ENCODE results near the gene BNC2. TPM values are rescaled to one million over a fixed set of nuclear protein-coding genes. Genes with fewer than 3 reads are reported as not detected.

Gene BNC2
- total RNA-seq, 2 experiments from 2014 or later = not detected

GRCh38 chr9:16716601-16717000 is 153.9 kb downstream of the BNC2 start:
- POLR2A ChIA-PET = no interaction called here
- no peak for ATAC-seq
- DNase-seq = no peak
- no peak overlapping the region for H3K27ac Mint-ChIP-seq
- no peaks in the 10 kb centered on the region for H3K36me3 Mint-ChIP-seq (ENCODE audit: low read depth)
- H3K9me3 Mint-ChIP-seq (ENCODE audit: insufficient read depth) = no peaks in the 10 kb centered on the region
- no peaks in the 10 kb centered on the region for H3K4me1 Mint-ChIP-seq (ENCODE audit: low read depth)
- CTCF ChIA-PET = no interaction called here
- H3K4me3 Mint-ChIP-seq = no peak overlapping the region
- no peaks in the 10 kb centered on the region for H3K27me3 Mint-ChIP-seq (ENCODE audit: low read depth)

GRCh38 chr9:16715404-16715803 is 155.1 kb downstream of the BNC2 start:
- no peak for ATAC-seq
- no peaks in the 10 kb centered on the region for H3K4me1 Mint-ChIP-seq (ENCODE audit: low read depth)

DNA sequence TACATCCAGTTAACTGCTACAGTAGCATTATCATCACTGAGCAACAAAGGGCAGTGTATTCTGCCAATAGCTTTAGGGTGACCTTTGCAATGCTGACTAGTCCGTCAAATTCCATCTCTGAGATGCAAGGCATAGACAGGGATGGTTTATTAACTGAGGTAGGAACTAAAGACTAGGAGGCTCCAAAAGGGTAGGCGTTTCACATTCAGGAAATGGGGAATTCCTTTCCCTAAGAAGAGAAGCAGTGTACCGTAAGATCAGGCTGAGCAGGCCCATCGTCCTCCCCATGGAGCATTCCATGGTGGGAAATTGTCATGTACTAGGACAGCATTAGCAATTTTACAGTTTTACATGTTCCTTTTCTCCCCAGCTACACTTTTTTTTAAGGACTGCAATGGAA is 157.7 kb downstream of the BNC2 start:
- Mint-ChIP-seq H3K4me3 (no peak overlapping the region), H3K4me1 (ENCODE audit: low read depth) (no peaks in the 10 kb centered on the region), H3K27ac (no peak overlapping the region), H3K27me3 (ENCODE audit: low read depth) (no peaks in the 10 kb centered on the region), H3K36me3 (ENCODE audit: low read depth) (no peaks in the 10 kb centered on the region), H3K9me3 (ENCODE audit: insufficient read depth) (no peaks in the 10 kb centered on the region)
- ATAC-seq (no peak), DNase-seq (no peak)
- ChIA-PET CTCF (no interaction called here), POLR2A (no interaction called here)

More at GRCh38 chr9:16715404-16715803, 155.1 kb downstream of the BNC2 start:
- H3K4me3 Mint-ChIP-seq = no peak overlapping the region
- DNase-seq = no peak
- no peaks in the 10 kb centered on the region for H3K9me3 Mint-ChIP-seq (ENCODE audit: insufficient read depth)
- H3K27me3 Mint-ChIP-seq (ENCODE audit: low read depth) = no peaks in the 10 kb centered on the region
- ChIA-PET POLR2A (no interaction called here), CTCF (no interaction called here)
- no peak overlapping the region for H3K27ac Mint-ChIP-seq
- no peaks in the 10 kb centered on the region for H3K36me3 Mint-ChIP-seq (ENCODE audit: low read depth)

DNA sequence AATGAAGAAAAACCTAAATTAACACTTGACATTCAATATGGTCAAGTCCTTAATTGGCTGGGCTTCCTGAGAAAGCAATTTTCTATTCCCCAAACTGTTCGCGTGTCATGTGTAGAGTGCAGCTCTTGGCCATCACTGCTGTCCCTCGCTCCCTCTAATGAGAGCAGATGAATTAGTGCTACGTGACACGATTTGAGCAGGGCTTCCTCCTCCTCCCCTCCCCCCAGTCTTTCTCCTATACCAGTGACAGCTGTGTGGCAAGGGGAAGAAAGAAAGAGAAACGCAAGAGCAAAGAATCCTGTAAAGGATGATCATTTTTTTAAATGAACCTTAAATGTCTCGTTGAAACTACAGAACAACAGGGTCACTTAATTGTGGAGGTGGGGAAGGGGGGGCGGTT is 159.6 kb downstream of the BNC2 start:
- no peak overlapping the region for H3K4me3 Mint-ChIP-seq
- H3K9me3 Mint-ChIP-seq (ENCODE audit: insufficient read depth) = no peaks in the 10 kb centered on the region
- DNase-seq = no peak
- no peak overlapping the region for H3K27ac Mint-ChIP-seq
- H3K36me3 Mint-ChIP-seq (ENCODE audit: low read depth) = no peaks in the 10 kb centered on the region
- H3K4me1 Mint-ChIP-seq (ENCODE audit: low read depth) = no peaks in the 10 kb centered on the region
- no peak for ATAC-seq
- H3K27me3 Mint-ChIP-seq (ENCODE audit: low read depth) = no peaks in the 10 kb centered on the region
- POLR2A ChIA-PET = no interaction called here
- CTCF ChIA-PET = no interaction called here

- ATAC-seq = no peak
- CTCF ChIA-PET = no interaction called here
- Mint-ChIP-seq H3K4me3 (no peak overlapping the region), H3K27ac (no peak overlapping the region), H3K9me3 (ENCODE audit: insufficient read depth) (no peaks in the 10 kb centered on the region), H3K27me3 (ENCODE audit: low read depth) (no peaks in the 10 kb centered on the region), H3K4me1 (ENCODE audit: low read depth) (no peaks in the 10 kb centered on the region), H3K36me3 (ENCODE audit: low read depth) (no peaks in the 10 kb centered on the region)
- DNase-seq = no peak
- POLR2A ChIA-PET = no interaction called here
Observed at GRCh38 chr9:16709924-16710323, 160.5 kb downstream of the BNC2 start.

- no peak overlapping the region for H3K27ac Mint-ChIP-seq
- POLR2A ChIA-PET = no interaction called here
Observed at GRCh38 chr9:16708656-16709435, 161.6 kb downstream of the BNC2 start.

DNA sequence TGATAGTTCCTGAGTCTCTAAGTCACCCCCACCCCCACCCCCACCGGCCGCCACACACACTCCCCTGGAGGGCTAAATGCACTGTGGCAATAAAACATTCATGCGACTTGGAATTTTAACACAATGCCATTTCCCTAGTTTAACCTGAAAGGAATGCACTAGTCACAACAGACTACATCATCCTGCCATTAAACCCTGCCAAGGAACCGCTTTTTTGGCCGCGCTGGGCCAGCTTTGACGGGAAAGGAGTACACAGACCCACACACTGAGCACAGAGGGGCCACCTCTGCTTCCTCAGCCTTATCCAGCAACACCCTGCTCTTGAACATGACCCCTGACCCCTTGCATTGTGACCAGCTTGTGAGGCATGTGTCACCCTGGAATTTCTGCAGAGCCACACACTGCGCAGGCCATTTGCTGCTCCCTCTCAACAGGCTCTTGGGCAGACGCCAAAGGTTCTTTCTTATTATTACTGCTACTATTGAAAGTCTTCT is 165.3 kb downstream of the BNC2 start:
- CTCF ChIA-PET = no interaction called here
- H3K4me3 Mint-ChIP-seq = no peak overlapping the region
- no peaks in the 10 kb centered on the region for H3K9me3 Mint-ChIP-seq (ENCODE audit: insufficient read depth)
- no peak for DNase-seq
- ATAC-seq = no peak
- H3K36me3 Mint-ChIP-seq (ENCODE audit: low read depth) = no peaks in the 10 kb centered on the region
- H3K27ac Mint-ChIP-seq = no peak overlapping the region
- POLR2A ChIA-PET = no interaction called here
- H3K27me3 Mint-ChIP-seq (ENCODE audit: low read depth) = no peaks in the 10 kb centered on the region
- no peaks in the 10 kb centered on the region for H3K4me1 Mint-ChIP-seq (ENCODE audit: low read depth)

More at GRCh38 chr9:16708656-16709435, 161.6 kb downstream of the BNC2 start:
- no peaks in the 10 kb centered on the region for H3K4me1 Mint-ChIP-seq (ENCODE audit: low read depth)
- H3K36me3 Mint-ChIP-seq (ENCODE audit: low read depth) = no peaks in the 10 kb centered on the region
- H3K27me3 Mint-ChIP-seq (ENCODE audit: low read depth) = no peaks in the 10 kb centered on the region
- no peak for ATAC-seq
- CTCF ChIA-PET = no interaction called here
- no peak for DNase-seq
- no peak overlapping the region for H3K4me3 Mint-ChIP-seq
- H3K9me3 Mint-ChIP-seq (ENCODE audit: insufficient read depth) = no peaks in the 10 kb centered on the region

- Mint-ChIP-seq H3K4me1 (ENCODE audit: low read depth) (no peaks in the 10 kb centered on the region), H3K36me3 (ENCODE audit: low read depth) (no peaks in the 10 kb centered on the region), H3K4me3 (no peak overlapping the region), H3K27ac (no peak overlapping the region), H3K27me3 (ENCODE audit: low read depth) (no peaks in the 10 kb centered on the region), H3K9me3 (ENCODE audit: insufficient read depth) (no peaks in the 10 kb centered on the region)
- POLR2A ChIA-PET = no interaction called here
- CTCF ChIA-PET = no interaction called here
- ATAC-seq (no peak), DNase-seq (no peak)
Observed at GRCh38 chr9:16704116-16705110, 166.1 kb downstream of the BNC2 start.

DNA sequence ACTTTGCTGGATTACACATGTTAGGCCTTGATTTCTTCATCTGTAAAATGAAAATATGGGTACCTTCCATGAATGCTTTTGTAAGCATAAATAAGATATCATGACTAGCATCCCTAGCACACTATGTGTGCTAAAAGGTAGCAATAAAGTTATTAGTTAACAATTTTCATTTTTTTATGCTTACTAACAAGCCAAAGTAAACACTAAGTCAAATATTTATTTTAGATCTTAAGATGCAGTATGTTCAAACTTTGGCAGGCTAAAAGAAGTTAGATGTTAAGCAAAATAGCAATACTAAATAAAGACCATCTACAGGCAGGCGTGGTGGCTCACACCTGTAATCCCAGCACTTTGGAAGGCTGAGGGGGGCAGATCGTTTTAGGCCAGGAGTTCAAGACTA is 169.1 kb downstream of the BNC2 start:
- ATAC-seq = no peak
- CTCF ChIA-PET = no interaction called here
- POLR2A ChIA-PET = no interaction called here
- Mint-ChIP-seq H3K4me1 (ENCODE audit: low read depth) (no peaks in the 10 kb centered on the region), H3K4me3 (no peak overlapping the region), H3K27ac (no peak overlapping the region), H3K27me3 (ENCODE audit: low read depth) (no peaks in the 10 kb centered on the region), H3K9me3 (ENCODE audit: insufficient read depth) (no peaks in the 10 kb centered on the region), H3K36me3 (ENCODE audit: low read depth) (no peaks in the 10 kb centered on the region)
- no peak for DNase-seq

- DNase-seq (no peak), ATAC-seq (no peak)
- Mint-ChIP-seq H3K9me3 (ENCODE audit: insufficient read depth) (no peaks in the 10 kb centered on the region), H3K27ac (no peak overlapping the region), H3K4me3 (no peak overlapping the region), H3K27me3 (ENCODE audit: low read depth) (no peaks in the 10 kb centered on the region), H3K36me3 (ENCODE audit: low read depth) (no peaks in the 10 kb centered on the region), H3K4me1 (ENCODE audit: low read depth) (no peaks in the 10 kb centered on the region)
- ChIA-PET CTCF (no interaction called here), POLR2A (no interaction called here)
Observed at GRCh38 chr9:16693616-16694015, 176.9 kb downstream of the BNC2 start.

DNA sequence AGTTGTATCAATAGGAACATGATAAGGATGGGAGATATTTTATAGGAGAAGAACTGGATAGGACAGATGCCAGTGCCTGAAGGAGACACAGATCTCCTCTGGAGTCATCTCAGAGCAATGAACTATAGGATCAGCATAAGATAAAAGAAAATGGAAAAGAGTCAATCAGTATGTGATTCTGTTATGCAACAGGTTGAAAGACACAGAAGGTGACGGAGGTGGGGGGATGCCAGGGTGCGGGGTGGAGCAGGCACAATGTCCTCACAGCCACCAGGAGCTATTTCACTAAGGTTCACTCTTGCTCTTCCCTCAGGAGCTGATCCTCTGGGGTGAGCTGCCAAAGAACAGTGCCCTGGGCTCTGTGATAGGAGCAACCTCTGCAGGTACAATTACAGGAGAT is 179.8 kb downstream of the BNC2 start:
- ChIA-PET POLR2A (no interaction called here), CTCF (no interaction called here)
- no peaks in the 10 kb centered on the region for H3K4me1 Mint-ChIP-seq (ENCODE audit: low read depth)
- no peak overlapping the region for H3K4me3 Mint-ChIP-seq
- H3K27me3 Mint-ChIP-seq (ENCODE audit: low read depth) = no peaks in the 10 kb centered on the region
- H3K36me3 Mint-ChIP-seq (ENCODE audit: low read depth) = no peaks in the 10 kb centered on the region
- H3K27ac Mint-ChIP-seq = no peak overlapping the region
- no peaks in the 10 kb centered on the region for H3K9me3 Mint-ChIP-seq (ENCODE audit: insufficient read depth)
- no peak for DNase-seq
- no peak for ATAC-seq

DNA sequence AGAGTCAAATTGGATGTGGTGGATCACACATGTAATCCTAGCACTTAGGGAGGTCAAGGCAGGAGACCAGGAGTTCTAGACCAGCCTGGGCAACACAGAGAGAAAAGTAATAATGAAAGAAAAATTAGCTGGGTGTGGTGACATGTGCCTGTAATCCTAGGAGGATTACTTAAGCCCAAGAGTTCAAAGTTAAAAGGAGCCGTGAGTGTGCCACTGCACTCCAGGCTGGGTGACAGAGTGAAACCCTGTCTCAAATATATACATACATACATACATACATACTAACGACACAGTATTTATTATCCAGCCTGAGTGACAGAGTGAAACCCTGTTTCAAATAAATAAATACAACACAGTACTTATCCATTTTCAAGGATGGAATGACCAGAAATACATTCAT is 180.3 kb downstream of the BNC2 start:
- Mint-ChIP-seq H3K27me3 (ENCODE audit: low read depth) (no peaks in the 10 kb centered on the region), H3K4me3 (no peak overlapping the region), H3K4me1 (ENCODE audit: low read depth) (no peaks in the 10 kb centered on the region), H3K9me3 (ENCODE audit: insufficient read depth) (no peaks in the 10 kb centered on the region), H3K27ac (no peak overlapping the region), H3K36me3 (ENCODE audit: low read depth) (no peaks in the 10 kb centered on the region)
- ChIA-PET POLR2A (no interaction called here), CTCF (no interaction called here)
- DNase-seq = no peak
- no peak for ATAC-seq

All from activated CD8-positive, alpha-beta T cell treated with anti-CD3 and anti-CD28 coated beads, Interleukin-2, amount 10 ng/mL, durations not matched to agents 7 days and 5 days (primary cell).